ENCODE measurements around the gene LPAR5.

Gene LPAR5

GRCh38 chr12:6639151-6639801 lies 3.5 kb upstream of the LPAR5 start:
- no peak overlapping the region for H3K9ac ChIP-seq (ENCODE audit: low read length)
- no peak overlapping the region for H3K4me3 ChIP-seq (ENCODE audit: insufficient read depth in 1 of 2, low read depth in 1 of 2, low read length in 2 of 2)
- WGBS, result 83% methylated on average over 10 of the region's 11 CpGs
- peaks cover 10% of the 10 kb centered on the region for H3K4me1 ChIP-seq (ENCODE audit: control insufficient read depth, insufficient read depth, low read depth, low read length)
- H2BK5ac ChIP-seq (ENCODE audit: low read depth, low read length, poor library complexity, severe bottlenecking), result no peak overlapping the region
- no peak overlapping the region for H3K4me2 ChIP-seq (ENCODE audit: low read length, poor library complexity, severe bottlenecking)
- no peaks in the 10 kb centered on the region for H3K79me1 ChIP-seq (replicated peaks; ENCODE audit: low read length, poor library complexity, severe bottlenecking)
- H4K8ac ChIP-seq (ENCODE audit: low read length), result no peak overlapping the region
- H3K36me3 ChIP-seq (ENCODE audit: control insufficient read depth in 1 of 2, insufficient read depth in 2 of 2, low read depth in 1 of 2, low read length in 2 of 2), result peaks cover 0 to 2% of the 10 kb centered on the region in 2 experiments
- no peak overlapping the region for H2BK120ac ChIP-seq (ENCODE audit: low read depth, low read length)
- H3K27ac ChIP-seq (ENCODE audit: low read length, poor library complexity, severe bottlenecking), result no peak overlapping the region
- no peak overlapping the region for H3K14ac ChIP-seq (ENCODE audit: low read length in 2 of 2)
- no peak overlapping the region for H2AK5ac ChIP-seq (ENCODE audit: low read length, severe bottlenecking)
- H3K9me3 ChIP-seq (ENCODE audit: control insufficient read depth, low read length), result peaks cover 29% of the 10 kb centered on the region
- H3K23ac ChIP-seq (ENCODE audit: low read length in 2 of 2), result no peak overlapping the region
- peaks cover 9 to 47% of the 10 kb centered on the region in 2 experiments for H3K27me3 ChIP-seq (ENCODE audit: control insufficient read depth in 1 of 2, insufficient read depth in 1 of 2, low read length in 2 of 2)
- H2BK12ac ChIP-seq (ENCODE audit: low read length in 2 of 2), result no peak overlapping the region
- H3K4ac ChIP-seq (ENCODE audit: low read depth in 1 of 2, low read length in 2 of 2), result no peak overlapping the region
- no peak overlapping the region for H3K18ac ChIP-seq (ENCODE audit: low read depth in 1 of 2, low read length in 2 of 2)
- no peak for DNase-seq
- no peak overlapping the region for H4K91ac ChIP-seq (ENCODE audit: low read length)
- no peak overlapping the region for H2AFZ ChIP-seq (ENCODE audit: low read depth, low read length)
- no peak overlapping the region for H2BK15ac ChIP-seq (ENCODE audit: low read depth, poor library complexity, severe bottlenecking)

- no peak overlapping the region for H3K14ac ChIP-seq (ENCODE audit: low read length in 2 of 2)
- no peak overlapping the region for H3K9ac ChIP-seq (ENCODE audit: low read length)
- peaks cover 9 to 47% of the 10 kb centered on the region in 2 experiments for H3K27me3 ChIP-seq (ENCODE audit: control insufficient read depth in 1 of 2, insufficient read depth in 1 of 2, low read length in 2 of 2)
- no peak overlapping the region for H3K4me2 ChIP-seq (ENCODE audit: low read length, poor library complexity, severe bottlenecking)
- H3K9me3 ChIP-seq (ENCODE audit: control insufficient read depth, low read length), result peaks cover 19% of the 10 kb centered on the region
- H2BK12ac ChIP-seq (ENCODE audit: low read length in 2 of 2), result no peak overlapping the region
- H3K27ac ChIP-seq (ENCODE audit: low read length, poor library complexity, severe bottlenecking), result no peak overlapping the region
- no peak overlapping the region for H3K18ac ChIP-seq (ENCODE audit: low read depth in 1 of 2, low read length in 2 of 2)
- no peaks in the 10 kb centered on the region for H3K79me1 ChIP-seq (replicated peaks; ENCODE audit: low read length, poor library complexity, severe bottlenecking)
- no peak overlapping the region for H2BK15ac ChIP-seq (ENCODE audit: low read depth, poor library complexity, severe bottlenecking)
- no peak overlapping the region for H3K23ac ChIP-seq (ENCODE audit: low read length in 2 of 2)
- DNase-seq, result no peak
- H3K4me3 ChIP-seq (ENCODE audit: insufficient read depth in 1 of 2, low read depth in 1 of 2, low read length in 2 of 2), result no peak overlapping the region
- H3K4ac ChIP-seq (ENCODE audit: low read depth in 1 of 2, low read length in 2 of 2), result no peak overlapping the region
- H4K91ac ChIP-seq (ENCODE audit: low read length), result no peak overlapping the region
- WGBS, result 84% methylated on average over 9 of the region's 9 CpGs
- H2BK120ac ChIP-seq (ENCODE audit: low read depth, low read length), result no peak overlapping the region
- no peak overlapping the region for H2BK5ac ChIP-seq (ENCODE audit: low read depth, low read length, poor library complexity, severe bottlenecking)
- peaks cover 10% of the 10 kb centered on the region for H3K4me1 ChIP-seq (ENCODE audit: control insufficient read depth, insufficient read depth, low read depth, low read length)
- H2AFZ ChIP-seq (ENCODE audit: low read depth, low read length), result no peak overlapping the region
- no peaks in the 10 kb centered on the region for H3K36me3 ChIP-seq (ENCODE audit: control insufficient read depth in 1 of 2, insufficient read depth in 2 of 2, low read depth in 1 of 2, low read length in 2 of 2)
- H2AK5ac ChIP-seq (ENCODE audit: low read length, severe bottlenecking), result no peak overlapping the region
- H4K8ac ChIP-seq (ENCODE audit: low read length), result no peak overlapping the region
Observed at GRCh38 chr12:6638305-6638704, 2.5 kb upstream of the LPAR5 start.

GRCh38 chr12:6635375-6635855 lies 344 bp downstream of the LPAR5 start:
- Histone ChIP-seq H3K9ac (ENCODE audit: low read length) (no peak overlapping the region), H3K4me2 (ENCODE audit: low read length, poor library complexity, severe bottlenecking) (no peak overlapping the region), H2AK5ac (ENCODE audit: low read length, severe bottlenecking) (no peak overlapping the region), H3K23ac (ENCODE audit: low read length in 2 of 2) (no peak overlapping the region), H3K4me3 (ENCODE audit: insufficient read depth in 1 of 2, low read depth in 1 of 2, low read length in 2 of 2) (no peak overlapping the region), H2BK120ac (ENCODE audit: low read depth, low read length) (no peak overlapping the region), H3K4ac (ENCODE audit: low read depth in 1 of 2, low read length in 2 of 2) (no peak overlapping the region), H3K36me3 (ENCODE audit: control insufficient read depth in 1 of 2, insufficient read depth in 2 of 2, low read depth in 1 of 2, low read length in 2 of 2) (no peaks in the 10 kb centered on the region), H2BK12ac (ENCODE audit: low read length in 2 of 2) (no peak overlapping the region), H2BK15ac (ENCODE audit: low read depth, poor library complexity, severe bottlenecking) (no peak overlapping the region), H2AFZ (ENCODE audit: low read depth, low read length) (no peak overlapping the region), H4K8ac (ENCODE audit: low read length) (no peak overlapping the region), H3K4me1 (ENCODE audit: control insufficient read depth, insufficient read depth, low read depth, low read length) (peaks cover 19% of the 10 kb centered on the region), H3K79me1 (replicated peaks; ENCODE audit: low read length, poor library complexity, severe bottlenecking) (no peaks in the 10 kb centered on the region), H3K27ac (ENCODE audit: low read length, poor library complexity, severe bottlenecking) (no peak overlapping the region), H3K9me3 (ENCODE audit: control insufficient read depth, low read length) (no peaks in the 10 kb centered on the region), H3K14ac (ENCODE audit: low read length in 2 of 2) (no peak overlapping the region), H3K27me3 (ENCODE audit: control insufficient read depth in 1 of 2, insufficient read depth in 1 of 2, low read length in 2 of 2) (peaks cover 4 to 46% of the 10 kb centered on the region in 2 experiments), H2BK5ac (ENCODE audit: low read depth, low read length, poor library complexity, severe bottlenecking) (no peak overlapping the region), H3K18ac (ENCODE audit: low read depth in 1 of 2, low read length in 2 of 2) (no peak overlapping the region), H4K91ac (ENCODE audit: low read length) (peak overlapping the region; percentile 20)
- 48% methylated on average over 5 of the region's 5 CpGs for WGBS
- DNase-seq, result peak; percentile 43

GRCh38 chr12:6632026-6632983 lies 3.5 kb downstream of the LPAR5 start:
- Histone ChIP-seq H3K4me1 (ENCODE audit: control insufficient read depth, insufficient read depth, low read depth, low read length) (peaks cover 19% of the 10 kb centered on the region), H3K27ac (ENCODE audit: low read length, poor library complexity, severe bottlenecking) (no peak overlapping the region), H3K14ac (ENCODE audit: low read length in 2 of 2) (no peak overlapping the region), H2BK12ac (ENCODE audit: low read length in 2 of 2) (peak overlapping the region; percentile 6 to 56), H3K27me3 (ENCODE audit: control insufficient read depth in 1 of 2, insufficient read depth in 1 of 2, low read length in 2 of 2) (peaks cover 0 to 19% of the 10 kb centered on the region in 2 experiments), H3K9ac (ENCODE audit: low read length) (no peak overlapping the region), H2AK5ac (ENCODE audit: low read length, severe bottlenecking) (no peak overlapping the region), H3K79me1 (replicated peaks; ENCODE audit: low read length, poor library complexity, severe bottlenecking) (no peaks in the 10 kb centered on the region), H2AFZ (ENCODE audit: low read depth, low read length) (peak overlapping the region; percentile 78), H3K9me3 (ENCODE audit: control insufficient read depth, low read length) (no peaks in the 10 kb centered on the region), H4K91ac (ENCODE audit: low read length) (no peak overlapping the region), H2BK5ac (ENCODE audit: low read depth, low read length, poor library complexity, severe bottlenecking) (no peak overlapping the region), H4K8ac (ENCODE audit: low read length) (peak overlapping the region; percentile 93), H3K18ac (ENCODE audit: low read depth in 1 of 2, low read length in 2 of 2) (no peak overlapping the region), H3K4ac (ENCODE audit: low read depth in 1 of 2, low read length in 2 of 2) (no peak overlapping the region), H2BK15ac (ENCODE audit: low read depth, poor library complexity, severe bottlenecking) (peak overlapping the region; percentile 26), H3K4me3 (ENCODE audit: insufficient read depth in 1 of 2, low read depth in 1 of 2, low read length in 2 of 2) (no peak overlapping the region), H3K23ac (ENCODE audit: low read length in 2 of 2) (peak overlapping the region in 1 of 2 experiments; percentile 23), H3K36me3 (ENCODE audit: control insufficient read depth in 1 of 2, insufficient read depth in 2 of 2, low read depth in 1 of 2, low read length in 2 of 2) (no peaks in the 10 kb centered on the region), H2BK120ac (ENCODE audit: low read depth, low read length) (no peak overlapping the region), H3K4me2 (ENCODE audit: low read length, poor library complexity, severe bottlenecking) (no peak overlapping the region)
- WGBS, result 68% methylated on average over 21 of the region's 21 CpGs
- DNase-seq, result no peak
